KMS-11 (cell line): Measurements from ENCODE around the gene MB21D2.

Experiments used
- H2AFZ ChIP-seq: fragments of 200-600 bp; sonication (generic); 2 replicates; pipeline ENCODE4 v1.6.1; 2016; ENCODE audit warnings: antibody characterized with exemption, mixed run types, low read depth
- H3K27ac ChIP-seq: fragments of 200-600 bp; sonication (generic); 2 replicates; pipeline ENCODE4 v1.6.1; 2016; ENCODE audit warnings: mild to moderate bottlenecking, mixed run types
- H3K27me3 ChIP-seq: fragments of 200-600 bp; sonication (generic); 2 replicates; pipeline ENCODE4 v1.6.1; 2017; ENCODE audit warnings: mild to moderate bottlenecking, low read depth, mixed run types, moderate library complexity; ENCODE audit not compliant: insufficient read depth
- H3K36me3 ChIP-seq: fragments of 200-600 bp; sonication (generic); 2 replicates; pipeline ENCODE4 v1.6.1; 2017; ENCODE audit warnings: mild to moderate bottlenecking, mixed run types; ENCODE audit not compliant: insufficient read depth
- H3K4me1 ChIP-seq: fragments of 200-600 bp; sonication (generic); 2 replicates; pipeline ENCODE4 v1.6.1; 2016; ENCODE audit warnings: mild to moderate bottlenecking, low read depth, mixed run types; ENCODE audit not compliant: poor library complexity, severe bottlenecking
- H3K4me2 ChIP-seq: fragments of 200-600 bp; sonication (generic); 2 replicates; pipeline ENCODE4 v1.7.0; 2016; ENCODE audit warnings: mild to moderate bottlenecking, mixed run types
- H3K4me3 ChIP-seq: fragments of 200-600 bp; sonication (generic); IDR thresholded peaks from 2 replicates; pipeline ENCODE4 v1.6.1; 2017; ENCODE audit warnings: low read depth, low read length, mixed read lengths; ENCODE audit not compliant: insufficient read depth
- H3K79me2 ChIP-seq: fragments of 200-600 bp; sonication (generic); 2 replicates; pipeline ENCODE4 v1.6.1; 2016; ENCODE audit warnings: low read depth, mixed run types; ENCODE audit not compliant: insufficient read depth
- H3K9ac ChIP-seq: fragments of 200-600 bp; sonication (generic); 2 replicates; pipeline ENCODE4 v1.6.1; 2016; ENCODE audit warnings: mild to moderate bottlenecking, mixed run types
- H4K20me1 ChIP-seq: fragments of 200-600 bp; sonication (generic); 2 replicates; pipeline ENCODE4 v1.6.1; 2016; ENCODE audit warnings: mild to moderate bottlenecking, mixed run types; ENCODE audit not compliant: insufficient read depth
- TF ChIP-seq, protein P1 (sequence below): fragments of 200-600 bp; sonication (generic); conservative IDR thresholded peaks from 2 replicates; pipeline ENCODE4 v1.6.1; 2017; ENCODE audit warnings: low read depth, mild to moderate bottlenecking, antibody characterized with exemption, low read length, moderate library complexity, mixed read lengths

The MB21D2 gene

DNA sequence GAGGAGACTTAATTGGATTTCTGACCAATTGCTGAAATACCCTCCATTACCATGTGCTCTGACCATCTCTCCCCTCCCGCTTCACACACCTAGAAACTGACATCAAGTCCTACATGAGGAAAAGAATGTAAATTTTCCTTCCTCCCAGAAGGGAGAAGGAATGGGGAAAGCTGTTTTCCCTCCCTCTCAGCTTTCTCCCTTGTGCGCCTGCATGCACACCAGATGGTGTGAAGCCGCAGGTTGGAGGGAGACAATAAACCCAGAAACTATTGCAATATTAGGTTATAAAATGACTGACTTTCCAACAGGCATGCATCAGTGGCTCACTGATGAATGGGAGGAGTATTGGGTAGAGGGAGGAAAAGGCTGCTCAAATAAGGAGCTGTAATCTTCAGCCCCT is 50.9 kb downstream of the MB21D2 start:
- peaks cover 62% of the 10 kb centered on the region for H3K79me2 ChIP-seq
- TF ChIP-seq, protein P1, sequence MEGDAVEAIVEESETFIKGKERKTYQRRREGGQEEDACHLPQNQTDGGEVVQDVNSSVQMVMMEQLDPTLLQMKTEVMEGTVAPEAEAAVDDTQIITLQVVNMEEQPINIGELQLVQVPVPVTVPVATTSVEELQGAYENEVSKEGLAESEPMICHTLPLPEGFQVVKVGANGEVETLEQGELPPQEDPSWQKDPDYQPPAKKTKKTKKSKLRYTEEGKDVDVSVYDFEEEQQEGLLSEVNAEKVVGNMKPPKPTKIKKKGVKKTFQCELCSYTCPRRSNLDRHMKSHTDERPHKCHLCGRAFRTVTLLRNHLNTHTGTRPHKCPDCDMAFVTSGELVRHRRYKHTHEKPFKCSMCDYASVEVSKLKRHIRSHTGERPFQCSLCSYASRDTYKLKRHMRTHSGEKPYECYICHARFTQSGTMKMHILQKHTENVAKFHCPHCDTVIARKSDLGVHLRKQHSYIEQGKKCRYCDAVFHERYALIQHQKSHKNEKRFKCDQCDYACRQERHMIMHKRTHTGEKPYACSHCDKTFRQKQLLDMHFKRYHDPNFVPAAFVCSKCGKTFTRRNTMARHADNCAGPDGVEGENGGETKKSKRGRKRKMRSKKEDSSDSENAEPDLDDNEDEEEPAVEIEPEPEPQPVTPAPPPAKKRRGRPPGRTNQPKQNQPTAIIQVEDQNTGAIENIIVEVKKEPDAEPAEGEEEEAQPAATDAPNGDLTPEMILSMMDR, result no peak

DNA sequence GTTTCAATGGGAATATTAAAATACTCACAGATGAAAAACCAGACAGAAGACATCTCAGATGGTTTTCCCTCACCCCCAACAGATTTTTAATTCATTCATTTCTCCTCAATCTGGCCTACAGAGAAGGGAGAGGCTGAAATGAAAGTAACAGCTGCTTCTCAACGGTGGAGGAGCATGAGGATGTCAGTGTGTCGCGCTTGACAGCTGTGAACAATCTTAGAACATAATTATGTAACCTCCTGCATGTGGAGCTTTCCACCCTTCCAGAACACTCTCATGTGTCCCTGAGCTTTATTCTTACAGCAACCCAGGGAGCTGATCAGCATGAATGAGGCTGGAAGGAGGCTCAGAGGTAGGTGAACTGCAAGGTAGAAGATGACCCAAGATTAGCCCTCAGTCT is 52.7 kb downstream of the MB21D2 start:
- H2AFZ ChIP-seq, result no peak overlapping the region
- H3K4me1 ChIP-seq, result peaks cover 88% of the 10 kb centered on the region
- peaks cover 67% of the 10 kb centered on the region for H3K79me2 ChIP-seq
- TF ChIP-seq, protein P1, result no peak
- H3K27me3 ChIP-seq, result no peaks in the 10 kb centered on the region
- no peaks in the 10 kb centered on the region for H4K20me1 ChIP-seq
- H3K9ac ChIP-seq, result peak overlapping the region; percentile 23; the same call in 1 of the 2 replicates
- H3K27ac ChIP-seq, result peak overlapping the region; percentile 55
- peak overlapping the region; percentile 49 for H3K4me2 ChIP-seq
- peak overlapping the region; percentile 47 for H3K4me3 ChIP-seq
- no peaks in the 10 kb centered on the region for H3K36me3 ChIP-seq

More for the DNA sequence above, 50.9 kb downstream of the MB21D2 start:
- H3K36me3 ChIP-seq, result no peaks in the 10 kb centered on the region
- H3K9ac ChIP-seq, result no peak overlapping the region
- no peaks in the 10 kb centered on the region for H4K20me1 ChIP-seq
- peak overlapping the region; percentile 49; the same call in 1 of the 2 replicates for H3K4me2 ChIP-seq
- no peak overlapping the region for H3K27ac ChIP-seq
- H3K4me1 ChIP-seq, result peaks cover 69% of the 10 kb centered on the region
- H2AFZ ChIP-seq, result no peak overlapping the region
- H3K4me3 ChIP-seq, result no peak overlapping the region
- H3K27me3 ChIP-seq, result no peaks in the 10 kb centered on the region

DNA sequence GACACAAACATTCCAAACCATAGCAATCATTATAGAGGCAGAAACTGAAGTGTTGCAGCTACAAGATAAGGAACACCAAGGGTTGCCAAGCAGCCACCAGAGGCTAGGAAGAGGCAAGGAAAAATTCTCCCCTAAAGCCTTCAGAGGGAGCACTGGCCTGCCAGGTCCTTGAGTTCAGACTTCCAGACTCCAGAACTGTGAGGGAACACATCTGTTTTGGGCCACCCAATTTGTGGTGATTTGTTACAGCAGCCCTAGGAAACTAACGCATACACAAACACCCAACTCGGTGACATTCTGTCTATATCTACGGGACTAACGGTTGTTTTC is 54.6 kb downstream of the MB21D2 start:
- Histone ChIP-seq H3K27me3 (no peaks in the 10 kb centered on the region), H3K36me3 (no peaks in the 10 kb centered on the region), H3K4me3 (no peak overlapping the region), H3K79me2 (peaks cover 79% of the 10 kb centered on the region), H3K9ac (no peak overlapping the region), H3K27ac (no peak overlapping the region; the same call in 1 of the 2 replicates), H3K4me1 (peaks cover 95% of the 10 kb centered on the region), H3K4me2 (no peak overlapping the region), H2AFZ (no peak overlapping the region), H4K20me1 (no peaks in the 10 kb centered on the region)
- TF ChIP-seq, protein P1, result no peak

DNA sequence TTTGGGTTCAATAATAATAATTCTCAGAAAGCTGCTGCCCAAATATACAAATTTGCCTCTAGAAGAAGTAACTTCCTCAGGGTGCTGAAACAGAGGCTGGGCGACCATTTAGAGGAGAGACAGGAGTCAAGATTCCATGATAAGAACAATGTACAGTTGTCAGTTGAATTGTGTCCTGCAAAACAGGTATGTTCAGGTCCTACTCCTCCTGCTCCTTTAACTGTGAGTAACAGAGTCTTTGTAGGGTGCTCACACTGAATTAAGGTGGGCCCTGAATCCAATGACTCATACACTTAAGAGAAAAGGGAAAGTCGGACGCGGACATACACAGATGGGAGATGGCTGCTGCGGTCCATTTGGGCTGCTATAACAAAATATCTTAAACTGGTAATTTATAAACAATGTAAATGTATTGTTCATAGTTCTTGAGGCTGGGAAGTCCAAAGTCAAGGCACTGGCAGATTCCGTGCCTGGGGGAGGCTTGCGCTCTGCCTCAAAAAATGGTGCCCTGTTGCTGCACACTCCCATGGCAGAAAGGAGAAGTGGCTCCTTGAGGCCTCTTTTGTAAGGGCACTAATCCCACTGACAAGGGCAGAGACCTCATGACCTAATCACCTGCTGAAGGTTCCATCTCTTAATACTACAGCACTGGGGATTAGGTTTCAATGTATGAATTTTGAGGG is 55.1 kb downstream of the MB21D2 start:
- Histone ChIP-seq H3K79me2 (peaks cover 83% of the 10 kb centered on the region), H2AFZ (no peak overlapping the region)

More for the DNA sequence above, 55.1 kb downstream of the MB21D2 start:
- peak overlapping the region; percentile 54 for H3K4me3 ChIP-seq
- TF ChIP-seq, protein P1, result no peak
- H4K20me1 ChIP-seq, result no peaks in the 10 kb centered on the region
- no peaks in the 10 kb centered on the region for H3K36me3 ChIP-seq
- peak overlapping the region; percentile 53 for H3K27ac ChIP-seq
- peak overlapping the region; percentile 80 for H3K4me2 ChIP-seq
- H3K9ac ChIP-seq, result no peak overlapping the region
- H3K27me3 ChIP-seq, result no peaks in the 10 kb centered on the region
- peaks cover 90% of the 10 kb centered on the region for H3K4me1 ChIP-seq
